GM12873 (cell line): ENCODE results near the gene THBS3.

Experiments used
- CTCF ChIP-seq: IDR thresholded peaks from 2 replicates; pipeline ENCODE4 v1.5.1; 2012; ENCODE audit warnings: low read depth, mild to moderate bottlenecking, moderate library complexity, low read length, control low read depth; ENCODE audit not compliant: insufficient read depth; ENCODE audit errors: missing control alignments

THBS3 gene

GRCh38 chr1:155179112-155180031 lies 28.3 kb downstream of the THBS3 start:
- TF ChIP-seq CTCF, result no peak

- no peak for TF ChIP-seq CTCF
Observed at GRCh38 chr1:155178441-155179111, 29.1 kb downstream of the THBS3 start.

- TF ChIP-seq CTCF, result no peak
Observed at GRCh38 chr1:155177918-155178281, 29.8 kb downstream of the THBS3 start.

- no peak for TF ChIP-seq CTCF
Observed at GRCh38 chr1:155177192-155177917, 30.3 kb downstream of the THBS3 start.

GRCh38 chr1:155176544-155177071 lies 31.1 kb downstream of the THBS3 start:
- peak; percentile 96 for TF ChIP-seq CTCF

- TF ChIP-seq CTCF, result peak; percentile 22
Observed at GRCh38 chr1:155175927-155176371, 31.7 kb downstream of the THBS3 start.
